Posterior cingulate gyrus (tissue), 11 donors: ENCODE measurements around the gene TBKBP1.

Experiments used
- DNase-seq, 10 donors: peaks; one replicate each; pipeline versions ENCODE4 v3.0.0 to v3.0.0-alpha.2; 2020 to 2021; ENCODE audit warnings: mixed read lengths in 3 of 10
- intact Hi-C: fragments of 100-400 bp; cut with DNase I; formaldehyde crosslinking; loops from one replicate; pipeline ENCODE4 v1.15.1; 2023

Gene TBKBP1

DNA sequence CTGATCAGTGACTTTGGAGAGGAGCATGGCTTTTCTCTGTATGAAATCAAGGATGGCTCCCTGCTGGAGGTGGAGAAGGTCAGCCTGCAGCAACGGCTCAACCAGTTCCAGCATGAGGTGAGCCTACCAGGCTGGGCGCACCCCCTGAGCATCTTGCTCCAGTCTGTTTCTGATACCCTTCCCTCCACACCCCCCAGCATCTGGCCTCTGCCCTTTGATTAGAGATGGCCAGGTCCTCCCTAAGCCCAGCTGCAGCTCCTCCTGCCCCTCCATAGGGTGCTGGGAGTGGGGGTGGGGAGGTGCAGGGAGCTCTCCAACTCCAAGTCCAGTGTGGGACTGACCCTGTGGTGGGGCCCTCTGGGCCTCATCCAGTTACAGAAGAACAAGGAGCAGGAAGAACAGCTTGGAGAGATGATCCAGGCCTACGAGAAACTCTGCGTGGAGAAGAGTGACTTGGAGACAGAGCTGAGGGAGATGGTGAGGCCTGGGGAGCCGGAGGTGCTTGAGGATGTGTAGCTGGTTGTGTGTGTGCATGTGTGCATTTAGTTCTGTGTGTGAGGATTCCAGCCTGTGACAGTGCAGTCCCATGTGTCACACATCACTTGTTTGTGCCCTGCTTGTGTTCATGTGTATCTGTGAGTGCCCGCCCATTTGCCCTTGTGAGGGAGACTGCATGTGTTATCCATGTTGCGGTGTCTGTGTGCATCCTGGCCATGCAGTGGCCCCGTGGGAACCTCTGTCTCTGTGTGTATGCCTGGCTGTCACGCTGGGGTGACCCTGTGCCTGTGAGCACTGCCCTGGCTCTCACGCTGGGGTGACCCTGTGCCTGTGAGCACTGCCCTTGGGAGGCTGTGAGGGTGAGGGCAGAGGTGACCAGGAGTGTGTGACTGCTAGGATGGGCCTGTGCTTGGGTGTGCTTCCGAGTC is 3.0 kb downstream of the TBKBP1 start:
- intact Hi-C loops: loop anchor here (5.0 kb wide), 2 partner anchors 45 to 95 kb away; no protein-coding TSS in a partner anchor
- peak in 2 of 10 donors; percentile 3 to 60 for DNase-seq

DNA sequence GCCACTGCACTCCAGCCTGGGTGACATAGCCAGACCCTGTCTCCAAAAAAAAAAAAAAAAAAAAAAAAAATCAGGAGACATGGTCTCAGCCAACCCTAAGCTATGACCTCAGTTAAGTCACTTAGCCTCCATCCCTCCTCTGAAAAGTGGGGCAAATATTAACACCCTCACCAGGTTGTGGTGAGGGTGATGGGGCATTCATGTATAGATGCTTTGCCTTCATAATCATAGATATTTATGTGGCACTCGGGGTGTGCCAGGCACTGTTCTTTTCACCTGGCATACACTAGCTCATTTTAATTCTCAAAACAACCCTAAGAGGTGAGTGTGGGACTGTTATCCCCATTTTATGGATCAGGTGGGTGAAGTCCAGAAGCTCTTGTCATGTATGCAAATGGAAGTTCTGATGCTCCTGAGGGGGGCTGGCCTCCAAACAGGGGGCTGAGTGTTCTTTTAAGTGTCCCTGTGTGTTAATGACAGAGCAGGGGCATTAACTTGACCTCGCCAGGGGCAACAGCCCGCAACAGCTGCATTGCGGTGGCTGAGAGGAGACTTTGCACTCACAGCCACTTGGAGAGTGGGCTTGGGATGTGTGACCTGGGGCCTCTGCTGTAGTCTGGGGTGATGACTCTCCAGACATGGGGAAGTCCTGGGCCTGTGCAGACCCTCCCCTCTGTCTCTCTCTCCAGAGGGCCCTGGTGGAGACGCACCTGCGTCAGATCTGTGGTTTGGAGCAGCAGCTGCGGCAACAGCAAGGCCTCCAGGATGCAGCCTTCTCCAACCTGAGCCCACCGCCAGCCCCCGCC is 4.1 kb downstream of the TBKBP1 start:
- intact Hi-C loops: loop anchor here (5.0 kb wide), 2 partner anchors 44 to 94 kb away; no protein-coding TSS in a partner anchor
- peak in 2 of 10 donors; percentile 5 to 59 for DNase-seq

DNA sequence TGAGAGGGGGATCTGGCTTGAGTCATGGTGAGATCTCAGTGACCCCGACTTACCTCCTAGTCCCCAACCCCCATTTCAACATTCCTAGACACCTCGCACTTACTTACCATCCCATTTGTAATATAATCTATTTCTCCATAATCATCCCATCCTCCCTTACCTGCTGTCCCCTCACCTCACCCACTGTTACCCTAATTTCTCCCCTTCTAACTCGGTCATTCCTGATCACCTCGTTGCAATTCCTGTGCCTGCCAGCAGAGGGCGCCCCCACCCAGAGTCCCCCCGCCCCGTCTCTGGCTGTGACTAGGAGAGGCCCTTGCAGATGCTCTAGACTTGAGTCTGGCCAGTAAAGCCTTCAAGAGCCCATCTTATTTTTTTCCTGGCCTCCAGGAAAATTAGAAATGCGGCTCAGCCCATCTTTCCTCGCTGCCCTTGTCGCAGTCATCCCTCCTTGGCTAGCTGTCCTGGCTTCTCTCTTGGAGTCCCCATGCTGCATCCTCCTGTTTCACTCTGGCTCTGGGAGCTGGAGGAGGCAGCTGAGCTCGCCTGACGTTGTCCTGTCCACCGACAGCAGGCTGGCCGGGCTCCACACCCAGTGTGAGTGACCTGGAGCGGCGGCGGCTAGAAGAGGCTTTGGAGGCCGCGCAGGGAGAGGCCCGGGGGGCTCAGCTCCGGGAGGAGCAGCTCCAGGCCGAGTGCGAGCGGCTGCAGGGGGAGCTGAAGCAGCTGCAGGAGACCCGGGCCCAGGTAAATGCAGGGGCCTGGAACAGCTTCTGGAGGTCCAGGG is 5.0 kb downstream of the TBKBP1 start:
- peak in 9 of 10 donors; percentile 42 to 94 (median 73) for DNase-seq
- intact Hi-C loops: loop anchor here (5.0 kb wide), 2 partner anchors 43 to 93 kb away; no protein-coding TSS in a partner anchor

DNA sequence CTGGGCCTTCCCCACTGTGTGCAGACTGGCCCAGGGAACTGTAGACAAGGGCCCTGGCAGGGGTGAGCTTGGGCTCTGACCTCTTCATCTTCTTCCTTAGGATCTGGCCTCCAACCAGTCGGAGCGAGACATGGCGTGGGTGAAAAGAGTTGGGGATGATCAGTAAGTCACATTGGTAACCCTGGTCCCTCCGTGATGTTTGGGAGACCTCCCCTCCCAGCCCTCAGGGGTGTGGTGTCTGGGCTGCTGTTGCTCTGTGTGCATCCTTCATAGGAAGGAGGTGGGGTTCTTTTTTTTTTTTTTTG is 5.5 kb downstream of the TBKBP1 start:
- DNase-seq: no peak
- intact Hi-C loops: loop anchor here (5.0 kb wide), 2 partner anchors 43 to 93 kb away; no protein-coding TSS in a partner anchor

DNA sequence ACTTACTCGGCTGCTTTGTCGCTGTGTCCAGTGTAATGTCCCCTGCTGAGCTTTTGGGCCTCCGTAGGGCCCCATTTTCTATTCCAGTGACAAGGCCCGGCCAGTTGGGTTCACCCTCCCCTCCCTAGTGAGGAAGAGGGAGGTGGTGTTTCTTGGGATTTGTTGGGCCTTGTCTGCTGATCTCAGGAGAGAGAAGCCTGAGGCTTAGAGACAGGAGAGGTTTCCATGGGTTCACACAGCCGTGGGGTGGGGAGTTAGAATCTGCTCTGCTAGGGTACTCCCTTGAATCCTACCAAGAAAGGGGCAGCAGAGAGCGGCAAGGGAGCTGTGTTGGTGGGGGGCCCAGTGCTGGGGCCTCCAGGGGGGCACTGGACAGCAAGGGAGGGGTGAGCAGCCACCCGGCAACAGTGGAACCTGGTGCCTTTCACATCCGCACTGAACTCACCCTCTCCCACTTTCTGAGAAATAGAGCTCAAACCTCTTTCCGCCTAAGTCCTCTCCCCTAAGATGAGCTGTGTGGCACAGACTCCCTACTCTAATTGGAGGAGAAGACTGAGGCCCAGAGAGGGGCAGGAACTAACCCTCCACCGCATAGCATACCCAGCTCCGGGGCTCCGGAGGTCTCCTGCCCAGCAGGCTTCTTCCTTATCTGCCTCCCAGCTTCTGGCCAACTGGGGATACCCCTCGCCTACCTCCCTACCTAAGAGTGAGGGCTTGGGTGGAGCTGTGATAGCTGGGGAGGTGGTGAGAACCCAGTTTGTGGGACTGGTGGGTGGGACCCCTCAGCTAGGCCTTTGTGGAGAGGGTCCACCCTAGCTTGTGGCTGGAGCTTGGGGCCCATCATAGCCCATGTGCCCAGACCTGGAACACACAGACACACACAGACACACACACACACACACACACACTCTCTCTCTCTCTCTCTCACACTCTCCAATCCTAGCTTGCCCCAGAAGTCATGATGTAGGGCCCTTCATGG is 6.8 kb downstream of the TBKBP1 start:
- peak in 1 of 10 donors; percentile 53 for DNase-seq
- intact Hi-C loops: no loop called here

DNA sequence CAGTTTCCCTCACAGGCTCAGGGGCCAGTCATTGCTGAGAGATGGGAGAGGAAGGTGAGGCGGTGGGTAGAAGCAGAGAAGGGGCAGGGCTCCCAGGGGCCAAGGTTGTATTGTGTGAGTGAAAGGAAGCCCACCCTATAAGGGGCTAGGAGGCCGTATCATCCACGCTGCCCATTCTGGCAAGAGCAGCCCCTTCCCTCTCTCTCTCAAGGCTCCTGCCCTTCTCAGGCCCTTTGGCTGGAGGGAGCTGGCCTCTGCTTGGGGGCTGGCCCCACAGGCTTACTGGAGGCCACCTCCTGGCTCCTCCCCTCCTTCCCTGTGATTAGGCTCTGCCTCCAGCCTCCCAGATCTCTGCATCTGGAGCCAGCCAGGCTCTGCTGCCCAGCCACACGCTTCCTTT is 7.6 kb downstream of the TBKBP1 start:
- peak in 1 of 10 donors; percentile 48 for DNase-seq
- intact Hi-C loops: no loop called here

DNA sequence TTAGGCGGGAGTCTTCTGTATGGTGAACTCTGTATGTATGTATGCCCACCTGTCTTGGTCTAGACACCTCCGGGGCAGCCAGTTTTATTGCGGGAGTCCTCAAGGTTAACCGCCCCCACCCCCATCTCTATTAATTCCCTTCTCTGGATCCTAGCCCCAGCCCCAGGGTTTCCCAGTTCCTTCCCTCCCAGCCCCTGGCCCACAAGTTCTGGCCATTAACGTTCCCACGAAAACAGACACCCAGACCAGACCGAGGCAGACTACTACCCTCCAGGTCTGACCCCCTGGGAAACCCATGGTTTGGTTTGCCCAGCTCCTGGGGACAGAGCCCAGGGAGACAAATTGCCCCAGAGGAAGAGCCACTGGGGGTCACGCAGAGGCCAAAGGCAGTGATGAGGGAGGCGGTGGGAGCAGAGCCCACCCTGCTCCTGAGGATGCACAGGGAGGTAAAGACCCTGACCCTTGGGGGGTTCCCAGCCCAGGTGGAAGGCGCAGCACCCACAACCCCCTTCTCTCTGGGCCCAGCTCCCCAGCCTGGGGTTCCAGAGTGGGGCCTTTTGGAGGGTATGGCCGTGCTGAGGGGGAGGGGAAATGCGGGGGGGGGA is 8.5 kb downstream of the TBKBP1 start:
- intact Hi-C loops: no loop called here
- DNase-seq: peak in 1 of 10 donors; percentile 69

DNA sequence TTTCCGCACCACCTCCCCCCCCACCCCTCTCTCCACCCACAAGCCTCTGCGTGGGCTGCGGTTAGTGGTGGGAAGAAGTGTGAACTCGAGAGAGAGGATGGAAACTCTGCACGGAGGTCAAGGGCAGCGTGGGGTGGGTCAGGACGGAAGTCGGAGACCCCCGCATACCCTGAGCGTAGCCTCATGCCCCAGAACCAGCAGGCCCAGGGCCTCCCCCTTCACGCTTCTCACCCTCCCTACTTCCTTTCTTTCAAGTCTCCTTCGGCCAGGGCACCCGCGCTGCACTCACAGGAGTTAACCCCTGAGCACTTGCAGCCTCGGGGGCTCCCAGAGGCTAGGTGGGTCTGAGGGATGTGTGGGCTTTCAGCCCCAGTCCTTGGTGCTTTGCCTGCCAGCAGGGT is 9.2 kb downstream of the TBKBP1 start:
- intact Hi-C loops: no loop called here
- DNase-seq: peak in 2 of 10 donors; percentile 24 to 73

DNA sequence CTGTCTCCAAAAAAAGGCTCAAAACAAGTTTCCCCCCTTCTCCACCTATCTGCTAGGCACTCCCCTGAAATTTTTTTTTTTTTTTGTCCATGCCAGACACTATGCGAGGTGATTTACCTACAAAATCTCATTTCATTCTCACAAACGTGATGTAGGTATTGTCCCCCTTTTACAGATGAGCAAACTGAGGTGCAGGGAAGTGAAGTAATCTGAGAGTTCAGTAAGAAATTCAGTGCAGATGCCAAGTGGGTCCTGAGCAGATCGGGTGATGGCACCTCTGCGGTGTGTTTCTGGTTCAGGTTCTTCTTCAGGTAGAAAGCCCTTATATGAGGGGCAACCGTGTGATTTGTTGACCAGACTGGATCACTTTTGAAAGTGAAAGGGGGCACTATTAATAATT is 9.7 kb downstream of the TBKBP1 start:
- intact Hi-C loops: no loop called here
- peak in 1 of 10 donors; percentile 33 for DNase-seq

DNA sequence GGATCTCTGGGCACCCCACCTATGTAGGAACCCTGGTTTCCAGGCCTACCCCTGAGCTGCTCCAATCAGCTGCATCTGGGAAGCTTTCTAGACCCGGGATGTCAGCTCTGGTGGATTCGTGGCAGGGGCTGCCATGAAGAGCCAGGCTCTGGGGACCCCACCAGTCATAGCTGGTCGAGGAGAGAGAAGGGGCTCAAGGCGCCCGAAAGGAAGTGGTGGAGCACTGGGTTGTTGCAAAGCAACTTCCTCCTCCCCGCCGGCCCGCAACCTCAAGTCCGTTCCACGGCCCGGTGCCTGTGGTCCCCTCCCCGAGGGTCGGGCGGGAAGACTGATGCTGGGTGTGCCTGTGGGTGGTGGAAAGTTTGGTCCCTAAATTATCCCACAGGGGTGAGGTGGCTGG is 10.2 kb downstream of the TBKBP1 start:
- DNase-seq: peak in 2 of 10 donors; percentile 25 to 78
- intact Hi-C loops: no loop called here

DNA sequence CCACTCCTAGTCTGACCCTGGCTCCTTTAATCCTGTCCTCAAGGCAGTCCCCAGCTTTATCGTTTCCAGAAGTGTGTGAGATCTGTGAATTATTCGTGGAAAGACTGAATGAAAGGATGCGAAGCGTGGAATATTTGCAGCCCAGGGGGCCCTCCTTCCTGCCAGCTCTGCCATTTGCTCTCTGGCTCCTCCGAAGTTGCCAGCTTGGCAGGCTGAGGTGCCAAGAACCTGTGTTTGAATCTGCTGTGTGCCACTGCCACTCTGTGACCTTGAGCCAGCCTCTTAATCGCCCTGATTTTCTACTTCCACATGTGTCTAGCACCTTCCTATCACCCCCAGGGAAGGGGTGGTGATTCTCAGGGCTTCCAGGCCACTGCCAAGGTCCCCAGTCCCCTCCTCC is 10.8 kb downstream of the TBKBP1 start:
- intact Hi-C loops: no loop called here
- peak in 3 of 10 donors; percentile 16 to 59 (median 52) for DNase-seq

DNA sequence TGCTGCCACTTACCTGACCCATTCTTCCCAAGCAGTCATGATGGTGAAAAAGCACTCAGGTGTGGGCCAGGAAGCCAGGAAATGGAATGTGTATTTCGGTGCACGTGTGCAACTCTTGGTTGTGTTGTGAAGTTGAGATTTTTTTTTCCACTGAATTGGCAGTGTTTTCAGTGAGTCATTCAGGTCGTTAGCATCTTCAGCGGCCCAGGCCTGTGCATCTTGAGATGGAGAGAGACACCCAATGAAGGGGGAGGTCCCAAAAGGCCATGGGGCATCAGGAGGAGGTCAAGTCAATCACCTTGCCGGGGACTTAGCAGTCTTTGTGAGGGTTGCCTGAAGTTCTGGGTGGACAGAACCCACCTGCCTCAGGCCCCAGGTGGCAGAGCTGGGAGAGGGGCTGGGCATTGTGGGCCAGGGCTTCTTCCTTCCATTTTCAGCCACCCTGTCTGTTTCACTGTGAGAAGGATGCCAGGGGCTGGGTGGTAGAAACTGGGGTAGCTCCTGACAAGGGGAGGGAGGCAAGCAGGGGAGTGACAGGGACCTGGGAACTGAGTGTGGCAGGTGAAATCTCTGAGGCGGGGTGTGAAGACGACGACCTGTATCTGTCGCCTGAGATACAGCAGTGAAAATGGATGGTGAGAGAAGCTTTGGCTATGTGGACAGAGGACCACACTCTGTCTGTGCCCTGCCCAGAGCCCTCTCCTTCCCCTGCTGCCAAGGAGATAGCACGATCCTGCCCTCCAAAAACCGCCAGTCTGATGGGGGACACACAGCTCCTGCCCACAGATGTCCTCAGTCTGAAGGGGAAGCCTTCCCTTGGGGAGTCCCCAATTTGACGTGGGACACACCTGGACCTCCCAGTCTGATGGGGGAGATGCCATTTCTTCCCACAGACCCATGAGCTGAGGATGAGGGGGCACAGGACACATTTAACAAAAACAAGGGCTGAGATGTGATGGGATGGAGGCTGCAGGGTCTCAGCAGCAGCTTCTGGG is 11.9 kb downstream of the TBKBP1 start:
- intact Hi-C loops: no loop called here
- peak in 3 of 10 donors; percentile 3 to 62 (median 30) for DNase-seq

DNA sequence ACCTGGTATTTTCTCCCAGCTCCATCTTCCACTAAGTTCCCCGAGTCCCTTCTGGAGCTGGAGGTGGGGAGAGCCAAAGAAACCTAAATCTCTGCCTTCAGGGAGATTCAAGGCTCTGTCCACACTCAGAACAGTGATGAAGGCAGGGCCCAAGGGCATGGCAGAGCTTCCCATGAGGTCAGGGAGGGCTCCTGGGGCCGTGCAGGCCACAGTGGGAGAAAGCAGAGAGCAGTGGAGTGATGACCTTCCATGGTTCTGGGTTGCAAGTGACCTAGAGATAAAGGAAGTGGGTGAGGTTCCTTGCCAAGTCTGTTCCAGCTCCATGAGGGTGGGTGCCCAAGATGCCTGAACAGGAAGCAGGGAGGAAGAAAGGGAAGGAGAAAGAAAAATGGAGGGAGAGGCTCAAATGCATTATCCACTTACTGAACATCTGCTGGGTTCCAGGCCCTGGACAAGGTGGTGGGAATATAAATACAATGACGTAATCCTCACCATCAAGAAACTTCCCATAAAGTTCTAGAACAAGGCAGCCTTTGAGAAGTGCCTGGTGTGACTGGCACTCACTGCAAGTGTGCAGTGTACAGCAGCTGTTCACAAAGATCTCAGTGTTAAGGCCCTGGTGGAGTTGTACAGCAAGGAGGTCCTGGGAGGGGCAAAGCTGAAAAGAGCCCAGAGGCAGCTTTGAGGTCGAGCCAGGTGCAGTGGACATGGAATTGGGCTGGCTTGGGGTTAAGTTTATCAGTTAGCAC is 13.3 kb downstream of the TBKBP1 start:
- intact Hi-C loops: no loop called here
- peak in 5 of 10 donors; percentile 9 to 89 (median 34) for DNase-seq

DNA sequence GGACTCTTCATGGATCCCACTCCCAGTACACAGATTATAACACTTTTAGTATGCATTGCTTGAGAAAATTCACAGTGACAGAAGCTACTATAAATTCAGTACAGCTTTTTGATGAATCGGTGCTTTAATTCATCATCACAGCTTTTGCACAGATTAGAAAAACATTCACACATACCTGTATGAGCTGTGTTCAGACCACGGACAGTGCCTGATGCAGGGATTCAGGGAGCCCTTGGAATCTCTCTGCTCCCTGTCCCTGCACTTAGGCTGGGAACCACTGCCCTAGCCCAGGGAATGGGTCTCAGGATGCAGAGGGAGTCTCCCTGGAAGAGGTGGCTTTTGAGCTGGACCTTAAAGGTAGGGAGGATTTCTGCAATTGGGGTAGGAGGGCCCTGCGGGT is 13.9 kb downstream of the TBKBP1 start:
- intact Hi-C loops: no loop called here

DNA sequence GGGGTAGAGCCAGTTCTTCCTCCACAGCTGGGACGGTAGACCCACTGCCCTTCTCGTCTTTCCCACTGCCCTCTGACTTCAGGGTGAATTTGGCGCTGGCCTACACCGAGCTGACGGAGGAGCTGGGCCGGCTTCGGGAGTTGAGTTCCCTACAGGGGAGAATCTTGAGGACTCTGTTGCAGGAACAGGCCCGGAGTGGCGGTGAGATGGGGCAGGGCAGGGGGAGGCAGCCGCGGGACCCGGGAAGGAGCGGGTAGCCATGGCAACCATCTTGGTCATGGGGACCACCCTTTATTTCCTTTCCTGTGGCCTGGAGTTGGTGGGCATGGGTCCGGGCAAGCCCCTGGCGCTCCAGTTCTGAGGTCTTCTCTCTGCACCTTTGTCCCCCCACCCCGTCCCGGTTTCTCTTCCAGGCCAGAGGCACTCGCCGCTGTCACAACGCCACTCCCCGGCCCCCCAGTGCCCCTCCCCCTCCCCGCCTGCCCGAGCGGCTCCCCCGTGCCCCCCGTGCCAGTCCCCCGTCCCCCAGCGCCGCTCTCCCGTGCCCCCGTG is 14.4 kb downstream of the TBKBP1 start:
- peak in 3 of 10 donors; percentile 20 to 85 (median 23) for DNase-seq
- intact Hi-C loops: no loop called here

More for the DNA sequence above, 13.9 kb downstream of the TBKBP1 start:
- peak in 1 of 10 donors; percentile 0 for DNase-seq

DNA sequence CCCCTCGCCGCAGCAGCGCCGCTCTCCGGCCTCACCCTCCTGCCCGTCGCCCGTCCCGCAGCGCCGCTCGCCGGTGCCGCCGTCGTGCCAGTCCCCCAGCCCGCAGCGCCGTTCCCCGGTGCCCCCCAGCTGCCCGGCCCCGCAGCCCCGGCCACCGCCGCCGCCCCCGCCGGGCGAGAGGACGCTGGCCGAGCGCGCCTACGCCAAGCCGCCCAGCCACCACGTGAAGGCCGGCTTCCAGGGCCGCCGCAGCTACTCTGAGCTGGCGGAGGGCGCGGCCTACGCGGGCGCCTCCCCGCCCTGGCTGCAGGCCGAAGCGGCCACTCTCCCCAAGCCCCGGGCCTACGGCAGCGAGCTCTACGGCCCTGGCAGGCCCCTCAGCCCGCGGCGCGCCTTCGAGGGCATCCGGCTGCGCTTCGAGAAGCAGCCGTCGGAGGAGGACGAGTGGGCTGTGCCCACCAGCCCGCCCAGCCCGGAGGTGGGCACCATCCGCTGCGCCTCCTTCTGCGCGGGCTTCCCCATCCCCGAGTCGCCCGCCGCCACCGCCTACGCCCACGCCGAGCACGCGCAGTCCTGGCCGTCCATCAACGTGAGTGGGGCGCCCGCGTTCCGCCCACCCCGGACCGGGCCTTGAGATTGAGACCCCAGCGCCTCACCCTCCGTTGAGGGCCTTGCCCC is 15.0 kb downstream of the TBKBP1 start:
- intact Hi-C loops: no loop called here
- peak in 2 of 10 donors; percentile 52 to 90 for DNase-seq
